HS-27A (cell line): ENCODE measurements around the gene IRS2.

Source experiments
- DNase-seq: peaks from one replicate; pipeline ENCODE4 v3.0.0-alpha.2; 2012; ENCODE audit warnings: low read depth, missing footprints

The IRS2 gene

GRCh38 chr13:109802936-109803335, 16.6 kb upstream of the IRS2 start:
- no peak for DNase-seq

GRCh38 chr13:109795011-109795410, 8.6 kb upstream of the IRS2 start:
- DNase-seq = no peak

DNA sequence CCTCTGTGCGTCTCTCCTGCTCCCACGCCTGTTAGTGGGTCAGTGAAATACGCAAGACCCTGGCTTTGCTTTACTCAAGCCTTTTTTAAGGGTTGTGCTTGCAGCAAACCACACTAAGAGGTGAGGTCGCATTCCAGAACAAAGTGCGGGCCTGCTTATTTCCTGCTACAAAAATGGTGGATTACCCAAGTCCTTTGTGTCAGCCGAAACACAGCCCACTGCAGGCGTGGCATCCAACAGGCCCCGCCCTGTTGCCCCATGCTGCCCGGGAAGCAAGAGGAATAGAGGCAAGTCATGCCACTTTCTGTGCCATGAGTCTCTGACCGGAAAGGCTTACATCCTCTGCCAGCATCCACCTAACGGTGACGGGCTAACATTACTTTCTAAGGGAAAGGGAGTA, 7.7 kb upstream of the IRS2 start:
- no peak for DNase-seq

DNA sequence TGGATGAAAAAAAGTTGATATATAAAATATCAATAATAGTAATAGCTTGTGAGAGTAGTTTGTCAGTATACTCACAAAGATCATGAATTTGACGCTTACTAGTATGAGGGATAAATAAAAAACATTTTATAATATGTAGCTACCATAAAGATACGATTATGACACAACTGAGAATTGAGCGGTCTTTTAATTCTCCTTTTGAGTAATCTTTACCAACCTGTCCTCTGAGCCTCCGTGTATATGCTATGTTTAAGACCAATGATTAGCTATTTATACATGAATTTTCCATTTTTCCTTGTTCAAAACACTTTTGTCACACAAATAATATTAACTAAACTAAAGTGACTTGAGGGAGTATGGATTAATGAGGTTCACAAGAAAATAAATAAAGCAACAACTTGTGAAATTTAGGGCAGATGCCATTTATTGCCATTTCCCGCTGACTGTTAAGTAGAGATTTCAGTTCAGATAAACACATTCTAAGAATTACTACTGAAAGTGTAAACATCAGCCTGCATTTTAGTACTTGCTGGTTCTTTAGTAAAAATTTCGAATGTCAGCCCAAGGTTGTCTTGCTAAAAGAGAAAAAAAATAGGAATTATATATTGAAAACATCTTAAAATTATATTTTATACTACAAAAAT, 6.2 kb upstream of the IRS2 start:
- DNase-seq = no peak

DNA sequence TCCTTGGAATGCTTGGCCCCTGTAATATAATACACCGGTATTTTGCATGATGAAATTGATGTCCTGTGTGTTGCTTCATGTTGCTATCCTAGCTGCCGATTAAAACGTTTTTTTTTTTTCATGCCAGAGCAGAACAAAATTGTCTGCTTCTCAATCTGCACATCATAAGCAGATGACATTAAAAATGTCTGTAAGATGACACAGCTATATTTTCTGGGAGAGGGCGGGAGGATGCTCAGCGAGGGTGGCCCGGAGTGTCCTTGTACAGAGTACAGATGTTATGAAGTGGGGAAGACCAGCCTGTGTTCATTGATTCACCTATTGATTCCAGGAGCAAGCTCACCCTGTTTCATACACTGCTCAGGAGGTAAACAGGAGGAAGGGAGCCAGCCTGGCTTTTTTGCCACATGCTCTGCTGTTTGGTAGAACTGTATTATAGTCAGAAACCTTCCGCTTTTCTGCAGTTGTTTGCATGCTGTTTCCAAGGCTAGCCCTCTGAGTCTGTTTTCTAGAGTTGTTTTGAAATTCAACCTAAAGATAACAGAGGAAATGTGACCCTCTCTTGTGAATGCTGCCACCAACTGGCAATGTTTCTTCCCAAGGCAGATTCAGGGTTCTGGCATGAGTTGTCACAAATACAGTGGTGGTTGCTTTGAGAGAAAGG, 4.7 kb upstream of the IRS2 start:
- DNase-seq = no peak

- no peak for DNase-seq
These were observed 3.7 kb upstream of the IRS2 start for GRCh38 chr13:109790086-109790485.

- no peak for DNase-seq
These were observed 2.9 kb upstream of the IRS2 start for GRCh38 chr13:109789262-109789661.

GRCh38 chr13:109788372-109789111, 2.2 kb upstream of the IRS2 start:
- DNase-seq = no peak

DNA sequence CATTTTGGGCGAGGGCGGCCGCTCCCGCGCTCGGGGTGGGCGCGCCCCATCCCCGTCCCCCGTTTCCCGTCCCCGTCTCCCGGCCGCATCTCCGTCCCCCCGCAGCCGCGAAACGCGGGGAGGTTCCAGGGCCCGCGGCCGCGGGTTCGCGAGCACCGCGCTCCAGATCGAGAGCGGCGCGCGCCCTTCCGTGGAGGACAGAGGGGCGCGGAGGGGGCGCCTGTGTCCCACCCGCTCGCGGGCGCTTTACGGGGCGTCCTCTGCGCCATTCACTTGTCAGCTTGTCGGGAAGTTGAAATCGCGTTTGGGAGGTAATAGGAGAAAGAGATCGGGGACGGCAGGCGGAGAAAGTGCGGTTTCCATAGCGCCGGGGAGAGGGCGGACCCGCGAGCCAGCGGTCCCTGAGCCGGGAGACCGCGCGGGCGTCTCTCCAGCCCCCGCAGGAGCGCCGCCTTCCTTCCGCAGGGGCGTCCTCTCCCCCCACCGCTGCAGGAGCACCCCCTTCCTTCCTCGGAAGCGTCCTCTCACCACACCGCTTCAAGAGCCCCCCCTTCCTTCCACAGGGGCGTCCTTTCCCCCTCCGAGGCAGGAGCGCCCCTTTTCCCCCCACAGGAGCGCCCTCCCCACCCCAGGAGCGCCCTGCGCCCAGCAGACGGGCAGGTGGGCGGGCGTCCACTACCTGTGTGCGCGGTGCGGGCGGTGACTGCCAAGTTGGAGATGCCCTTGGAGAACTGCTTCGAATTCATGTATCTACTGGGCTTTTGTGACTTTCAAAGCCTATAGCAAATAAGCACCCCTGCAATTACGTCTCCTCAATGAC, 962 bp upstream of the IRS2 start:
- DNase-seq = no peak

DNA sequence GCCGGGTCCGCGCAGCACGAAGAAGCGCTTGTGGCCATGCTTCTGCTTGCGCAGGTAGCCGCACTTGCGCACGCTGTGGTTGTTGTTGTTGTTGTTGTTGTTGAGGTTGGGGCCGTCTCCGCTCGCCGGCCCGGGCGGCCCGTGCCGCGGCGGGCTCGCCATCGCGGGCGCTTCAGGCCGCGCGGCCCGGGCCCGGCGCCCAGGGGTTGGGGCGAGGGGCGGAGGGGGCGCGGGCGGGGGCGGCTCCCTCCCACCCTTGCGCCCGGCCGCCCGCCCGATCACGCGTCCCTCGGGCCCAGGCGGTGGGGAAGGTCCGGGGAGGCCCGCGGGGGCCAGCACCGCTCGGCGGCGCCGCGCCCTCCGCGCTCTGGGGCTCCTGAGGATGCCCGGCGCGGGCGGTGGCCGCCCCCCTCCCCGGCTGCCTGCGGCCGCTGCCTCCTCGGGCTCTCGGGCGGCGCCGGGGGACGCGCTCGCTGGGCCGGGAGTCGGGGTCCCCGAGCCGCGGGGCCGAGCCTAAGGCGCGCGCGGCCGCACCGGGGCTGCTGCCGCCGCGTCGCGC, 412 bp downstream of the IRS2 start:
- DNase-seq = no peak

- DNase-seq = no peak
These were observed 1.1 kb downstream of the IRS2 start for GRCh38 chr13:109785141-109785891.

DNA sequence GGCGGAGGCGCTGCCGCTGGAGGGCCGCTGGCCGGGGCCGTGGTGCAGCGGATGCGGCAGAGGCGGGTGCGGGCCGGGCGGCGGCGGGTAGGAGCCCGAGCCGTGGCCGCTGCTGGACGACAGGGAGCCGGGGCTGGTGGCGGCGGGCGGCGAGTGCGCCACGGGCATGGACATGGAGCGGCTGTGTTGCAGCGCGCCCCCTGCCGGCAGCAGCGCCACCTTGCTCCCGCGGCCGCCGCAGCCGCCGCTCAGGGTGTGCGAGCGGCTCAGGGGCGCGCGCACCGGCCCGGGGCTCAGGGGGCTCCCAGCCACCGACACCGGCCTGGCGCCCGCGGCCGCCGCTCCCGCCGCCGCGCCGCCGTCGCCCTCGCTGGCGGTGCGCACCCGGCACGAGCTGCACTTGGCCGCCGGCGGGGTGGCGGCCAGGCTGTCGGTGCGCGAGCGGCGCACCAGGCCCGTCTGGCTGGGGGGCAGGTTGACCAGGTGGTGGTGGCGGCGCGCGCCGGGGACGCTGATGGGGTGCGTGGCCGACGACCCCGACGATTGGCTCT, 1.7 kb downstream of the IRS2 start:
- no peak for DNase-seq

- DNase-seq = no peak
These were observed 2.4 kb downstream of the IRS2 start for GRCh38 chr13:109783815-109784589.

DNA sequence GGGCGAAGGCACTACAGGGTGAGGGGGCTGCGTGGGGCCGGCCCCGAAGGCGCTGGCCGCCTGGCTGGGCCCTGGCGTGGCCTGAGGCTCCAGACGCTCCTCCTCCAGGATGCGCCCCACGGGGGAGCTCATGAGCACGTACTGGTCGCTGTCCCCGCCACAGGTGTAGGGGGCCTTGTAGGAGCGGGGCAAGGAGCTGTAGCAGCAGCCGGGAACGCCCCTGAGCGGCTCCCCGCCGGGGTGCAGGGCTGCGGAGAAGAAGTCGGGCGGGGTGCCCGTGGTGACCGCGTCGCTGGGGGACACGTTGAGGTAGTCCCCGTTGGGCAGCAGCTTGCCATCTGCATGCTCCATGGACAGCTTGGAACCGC, 3.0 kb downstream of the IRS2 start:
- no peak for DNase-seq

GRCh38 chr13:109782823-109783431, 3.5 kb downstream of the IRS2 start:
- DNase-seq = no peak

DNA sequence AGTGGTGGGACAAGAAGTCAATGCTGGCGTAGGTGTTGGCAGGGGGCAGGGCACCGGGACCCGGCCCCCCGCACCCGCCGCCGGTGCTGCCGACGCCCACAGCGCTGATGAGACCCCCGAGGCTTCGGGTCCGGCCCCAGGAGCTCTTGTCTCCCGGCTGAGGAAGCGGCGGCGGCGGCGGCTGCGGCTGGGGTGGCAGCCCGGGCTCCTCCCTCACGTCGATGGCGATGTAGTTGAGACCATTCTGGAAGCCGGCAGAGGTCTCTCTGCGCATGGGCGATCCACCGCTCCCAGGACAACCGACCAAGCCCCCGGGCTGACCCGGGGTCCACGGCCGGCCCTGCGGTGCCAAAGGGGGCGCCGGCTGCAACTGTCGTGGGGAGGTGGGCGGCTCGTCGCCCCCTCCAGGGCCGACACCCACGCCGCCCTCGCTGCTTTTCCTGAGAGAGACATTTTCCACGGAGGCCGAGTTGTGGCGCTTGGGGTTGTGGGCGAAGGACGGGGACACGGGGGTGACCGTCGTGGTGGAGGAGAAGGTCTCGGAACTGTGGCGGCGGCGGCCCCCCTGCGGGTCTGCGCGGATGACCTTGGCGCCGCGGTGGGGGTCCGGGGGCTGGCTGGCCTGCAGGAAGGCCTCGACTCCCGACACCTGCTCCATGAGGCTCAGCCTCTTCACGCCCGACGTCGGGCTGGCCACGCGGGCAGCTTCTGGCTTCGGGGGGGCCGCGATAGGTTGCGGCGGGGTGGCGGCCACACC, 4.1 kb downstream of the IRS2 start:
- no peak for DNase-seq

GRCh38 chr13:109781384-109782065, 4.9 kb downstream of the IRS2 start:
- DNase-seq = no peak

DNA sequence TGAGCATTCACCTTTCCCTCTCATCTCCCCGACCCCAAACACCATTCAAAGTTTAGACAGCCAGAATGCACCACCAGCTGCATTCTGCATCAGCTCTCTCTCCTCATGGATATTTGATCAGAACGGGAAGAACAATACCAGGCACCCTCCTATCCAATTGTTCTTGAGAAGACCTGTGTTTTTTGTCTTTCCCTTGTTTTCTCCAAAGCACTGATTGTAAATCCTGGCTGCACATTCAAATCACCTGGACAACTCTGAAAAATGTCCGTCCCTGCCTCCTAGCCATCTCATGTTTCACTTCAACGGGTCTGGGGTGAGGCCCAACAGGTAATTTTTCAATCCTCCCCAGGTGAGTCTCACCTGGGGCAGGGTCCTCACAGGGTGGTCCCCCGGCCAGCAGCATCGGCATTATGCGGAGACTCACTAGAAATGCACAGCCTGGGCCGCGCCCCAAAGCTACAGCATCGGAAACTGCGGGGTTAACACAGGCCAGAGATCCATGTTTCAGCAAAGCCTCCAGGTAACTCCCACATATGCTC, 5.5 kb downstream of the IRS2 start:
- no peak for DNase-seq
